Measurements from ENCODE around the gene ITGB1BP1. TPM values are rescaled to one million over a fixed set of nuclear protein-coding genes. Genes with fewer than 3 reads are reported as not detected.

Gene ITGB1BP1
- total RNA-seq, 1 donor from 2014 or later = 98.0 TPM

- Mint-ChIP-seq H3K9me3 (ENCODE audit: unreplicated experiment) (no peaks in the 10 kb centered on the region), H3K36me3 (ENCODE audit: unreplicated experiment) (peaks cover 49% of the 10 kb centered on the region), H3K27me3 (ENCODE audit: unreplicated experiment) (no peaks in the 10 kb centered on the region), H3K4me1 (ENCODE audit: unreplicated experiment) (peaks cover 31% of the 10 kb centered on the region), H3K4me3 (ENCODE audit: unreplicated experiment) (no peak overlapping the region), H3K27ac (ENCODE audit: unreplicated experiment) (no peak overlapping the region)
- TF ChIP-seq CTCF (IDR thresholded peaks at IDR 0.05) = no peak
- no peak for DNase-seq (ENCODE audit: extremely low spot score, unreplicated experiment)
These were observed 33.0 kb downstream of the ITGB1BP1 start for GRCh38 chr2:9390151-9390850.

GRCh38 chr2:9388950-9389911 is 34.1 kb downstream of the ITGB1BP1 start:
- H3K4me3 Mint-ChIP-seq (ENCODE audit: unreplicated experiment) = no peak overlapping the region
- H3K9me3 Mint-ChIP-seq (ENCODE audit: unreplicated experiment) = no peaks in the 10 kb centered on the region
- H3K4me1 Mint-ChIP-seq (ENCODE audit: unreplicated experiment) = peaks cover 31% of the 10 kb centered on the region
- H3K36me3 Mint-ChIP-seq (ENCODE audit: unreplicated experiment) = peaks cover 45% of the 10 kb centered on the region
- no peaks in the 10 kb centered on the region for H3K27me3 Mint-ChIP-seq (ENCODE audit: unreplicated experiment)
- no peak for DNase-seq (ENCODE audit: extremely low spot score, unreplicated experiment)
- peak overlapping the region; percentile 47 for H3K27ac Mint-ChIP-seq (ENCODE audit: unreplicated experiment)
- no peak for TF ChIP-seq CTCF (IDR thresholded peaks at IDR 0.05)

GRCh38 chr2:9388199-9388681 is 35.1 kb downstream of the ITGB1BP1 start:
- no peak overlapping the region for H3K4me3 Mint-ChIP-seq (ENCODE audit: unreplicated experiment)
- DNase-seq (ENCODE audit: extremely low spot score, unreplicated experiment) = no peak
- no peaks in the 10 kb centered on the region for H3K27me3 Mint-ChIP-seq (ENCODE audit: unreplicated experiment)
- no peak for TF ChIP-seq CTCF (IDR thresholded peaks at IDR 0.05)
- peaks cover 23% of the 10 kb centered on the region for H3K4me1 Mint-ChIP-seq (ENCODE audit: unreplicated experiment)
- no peaks in the 10 kb centered on the region for H3K9me3 Mint-ChIP-seq (ENCODE audit: unreplicated experiment)
- H3K36me3 Mint-ChIP-seq (ENCODE audit: unreplicated experiment) = peaks cover 50% of the 10 kb centered on the region
- peak overlapping the region; percentile 47 for H3K27ac Mint-ChIP-seq (ENCODE audit: unreplicated experiment)

GRCh38 chr2:9385841-9386240 is 37.5 kb downstream of the ITGB1BP1 start:
- peaks cover 15% of the 10 kb centered on the region for H3K4me1 Mint-ChIP-seq (ENCODE audit: unreplicated experiment)
- no peak overlapping the region for H3K4me3 Mint-ChIP-seq (ENCODE audit: unreplicated experiment)
- H3K9me3 Mint-ChIP-seq (ENCODE audit: unreplicated experiment) = no peaks in the 10 kb centered on the region
- H3K36me3 Mint-ChIP-seq (ENCODE audit: unreplicated experiment) = peaks cover 59% of the 10 kb centered on the region
- no peak for DNase-seq (ENCODE audit: extremely low spot score, unreplicated experiment)
- H3K27ac Mint-ChIP-seq (ENCODE audit: unreplicated experiment) = no peak overlapping the region
- H3K27me3 Mint-ChIP-seq (ENCODE audit: unreplicated experiment) = no peaks in the 10 kb centered on the region
- TF ChIP-seq CTCF (IDR thresholded peaks at IDR 0.05) = no peak

GRCh38 chr2:9384521-9384920 is 38.8 kb downstream of the ITGB1BP1 start:
- no peak overlapping the region for H3K27ac Mint-ChIP-seq (ENCODE audit: unreplicated experiment)
- DNase-seq (ENCODE audit: extremely low spot score, unreplicated experiment) = no peak
- H3K4me3 Mint-ChIP-seq (ENCODE audit: unreplicated experiment) = no peak overlapping the region
- peaks cover 50% of the 10 kb centered on the region for H3K36me3 Mint-ChIP-seq (ENCODE audit: unreplicated experiment)
- H3K9me3 Mint-ChIP-seq (ENCODE audit: unreplicated experiment) = no peaks in the 10 kb centered on the region
- no peak for TF ChIP-seq CTCF (IDR thresholded peaks at IDR 0.05)
- H3K27me3 Mint-ChIP-seq (ENCODE audit: unreplicated experiment) = no peaks in the 10 kb centered on the region
- peaks cover 14% of the 10 kb centered on the region for H3K4me1 Mint-ChIP-seq (ENCODE audit: unreplicated experiment)

Measured in osteocyte (in vitro differentiated cells).